Measurements from ENCODE around the gene SPTBN1.

- TF ChIP-seq CTCF (IDR thresholded peaks at IDR 0.05; ENCODE audit: low read depth, low read length) (no peak), EZH2phosphoT487 (IDR thresholded peaks at IDR 0.05; ENCODE audit: low read depth) (no peak)
Observed at GRCh38 chr2:54424555-54425163, 31.5 kb upstream of the SPTBN1 start.
